ENCODE results near the gene PJA1.

PJA1 gene

DNA sequence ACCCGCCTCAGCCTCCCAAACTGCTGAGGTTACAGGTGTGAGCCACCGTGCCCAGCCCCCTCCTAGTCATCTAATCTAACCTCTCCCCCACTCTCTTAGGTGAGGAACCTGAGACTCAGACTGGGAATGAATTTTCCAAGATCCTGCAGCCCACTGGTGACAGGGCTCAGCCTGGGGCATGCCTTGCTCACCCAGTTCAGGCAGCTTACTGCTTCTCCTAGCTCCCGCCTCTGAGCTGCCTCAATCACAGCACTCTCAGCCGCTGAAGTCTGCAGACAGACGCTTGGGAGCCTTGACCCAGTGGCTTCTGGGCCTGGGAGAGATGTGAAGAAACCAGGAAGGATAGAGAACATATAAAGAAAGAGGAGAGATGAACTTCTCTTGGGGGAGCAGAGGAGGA, 24.4 kb downstream of the PJA1 start:
- DNase-seq, result no peak

DNA sequence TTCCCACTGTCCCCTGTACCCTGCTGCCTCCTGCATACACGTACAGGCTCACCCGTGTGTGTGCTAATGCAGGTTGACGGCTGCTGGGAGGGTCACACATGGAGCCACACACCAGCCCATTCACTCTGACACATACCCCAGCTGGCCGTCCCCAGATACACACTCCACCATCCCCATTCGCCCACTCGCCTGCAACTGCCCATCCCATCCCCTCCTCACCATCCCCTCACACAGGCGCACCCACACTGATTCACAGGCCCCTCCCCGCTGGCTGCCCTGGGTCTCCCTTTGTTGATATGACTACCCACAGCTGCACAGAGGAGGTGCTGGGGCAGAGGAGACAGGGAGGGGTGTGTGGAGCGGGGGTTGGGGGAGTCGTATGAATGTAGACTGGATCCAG, 25.7 kb downstream of the PJA1 start:
- DNase-seq, result no peak

DNA sequence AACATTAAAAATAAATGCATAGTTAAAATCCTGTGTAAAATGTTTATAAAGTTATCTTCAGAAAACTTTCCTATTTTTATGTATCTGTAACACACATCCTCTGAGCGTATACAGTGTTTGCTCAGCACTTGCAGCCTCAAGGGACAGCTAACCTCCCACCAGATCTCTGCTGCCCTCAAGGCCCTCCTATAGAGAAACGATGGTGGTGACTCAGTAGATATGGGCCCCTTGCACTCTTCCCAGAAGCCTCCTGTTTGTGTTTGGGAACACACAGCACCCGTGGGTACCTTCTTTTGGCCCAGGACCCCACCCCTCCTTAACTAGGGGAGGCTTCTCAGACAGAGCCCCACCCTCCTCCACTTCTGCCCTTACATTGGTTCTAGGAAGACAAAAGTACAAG, 26.7 kb downstream of the PJA1 start:
- DNase-seq, result no peak

DNA sequence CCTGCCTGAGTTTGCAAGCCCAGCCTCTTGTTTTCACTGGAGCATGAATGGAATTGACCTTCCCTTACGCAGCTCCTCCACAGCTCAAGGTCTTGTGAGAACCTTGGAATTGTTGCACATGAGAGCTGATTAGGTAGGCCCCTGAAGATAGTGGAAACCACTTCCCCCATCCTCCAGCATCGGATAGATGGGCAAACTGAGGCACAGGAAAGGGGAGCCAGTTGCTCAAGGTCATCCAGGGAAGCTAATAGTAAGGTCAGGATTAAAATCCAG, 27.2 kb downstream of the PJA1 start:
- no peak for DNase-seq

DNA sequence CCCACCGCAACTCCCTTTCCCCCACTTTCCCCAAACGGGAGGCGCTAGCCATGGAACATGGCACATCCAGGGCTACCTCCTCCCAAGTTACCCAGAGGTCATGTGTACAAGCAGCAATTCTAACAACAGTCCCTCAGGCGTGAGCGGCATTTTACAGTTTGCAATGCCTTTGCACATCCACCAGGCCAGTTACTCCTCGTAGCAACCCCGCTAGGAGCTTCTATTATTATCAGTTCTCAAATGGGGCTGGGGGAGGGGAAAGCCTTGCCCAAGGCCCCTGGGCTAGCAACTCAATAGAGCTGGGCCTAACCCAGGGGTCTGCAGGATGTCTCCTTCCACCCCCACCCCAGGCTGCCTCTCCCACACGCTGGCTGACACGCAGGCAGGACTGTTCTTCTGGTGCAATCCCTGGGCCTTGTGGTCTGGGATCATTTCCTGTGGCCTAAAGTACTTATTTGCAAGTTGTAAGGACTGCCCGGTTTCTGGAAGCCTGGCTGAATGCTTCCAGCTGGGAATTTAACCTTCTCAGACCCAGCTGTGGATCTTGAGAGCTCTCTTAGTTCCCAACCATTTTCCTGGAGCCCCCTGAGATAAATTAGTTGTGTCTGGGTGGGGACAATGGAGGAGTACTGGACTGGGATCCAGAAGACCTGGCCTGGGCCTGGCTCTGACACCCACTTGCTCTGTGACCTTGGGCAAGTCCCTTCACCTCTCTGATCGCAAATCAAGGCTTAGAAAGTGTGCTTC, 27.7 kb downstream of the PJA1 start:
- no peak for DNase-seq

DNA sequence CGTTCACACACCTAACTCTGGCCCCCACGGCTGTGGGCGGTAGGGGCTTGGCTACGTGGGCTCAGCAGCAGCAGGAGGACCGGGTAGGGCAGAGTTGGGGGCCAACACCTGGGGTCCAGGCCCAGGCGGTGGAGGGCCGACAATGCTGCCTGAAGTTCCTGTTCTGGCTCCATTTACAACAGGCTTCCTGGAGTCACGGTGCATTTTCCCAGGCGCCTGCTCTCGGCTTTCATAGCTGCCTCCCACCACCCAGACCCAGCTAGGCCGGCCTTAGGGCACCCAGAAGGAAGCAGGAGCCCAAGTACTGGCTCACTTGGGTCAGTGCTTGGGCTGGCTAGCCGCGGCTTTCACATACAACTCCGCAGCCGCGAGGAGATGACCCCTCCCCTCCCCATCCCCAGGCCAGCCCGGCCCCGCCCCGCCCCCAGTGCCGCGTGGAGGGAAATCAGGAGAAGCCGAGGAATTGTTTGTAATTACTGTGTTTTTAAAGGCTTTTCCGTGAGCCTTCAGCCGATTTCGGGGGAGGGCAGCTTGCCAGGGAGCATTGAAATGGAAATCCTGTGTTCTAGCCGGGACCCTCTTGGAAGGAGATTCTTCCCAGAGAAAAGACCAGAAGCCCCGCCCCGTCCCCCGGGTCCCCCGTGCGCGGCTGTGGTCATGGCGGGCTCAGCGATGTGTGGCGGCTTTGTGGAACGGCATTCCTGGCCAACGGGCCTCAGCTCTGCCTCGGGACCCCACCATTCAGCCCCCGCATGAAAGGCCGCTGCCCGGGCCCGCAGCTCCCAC, 28.5 kb downstream of the PJA1 start:
- DNase-seq, result no peak

DNA sequence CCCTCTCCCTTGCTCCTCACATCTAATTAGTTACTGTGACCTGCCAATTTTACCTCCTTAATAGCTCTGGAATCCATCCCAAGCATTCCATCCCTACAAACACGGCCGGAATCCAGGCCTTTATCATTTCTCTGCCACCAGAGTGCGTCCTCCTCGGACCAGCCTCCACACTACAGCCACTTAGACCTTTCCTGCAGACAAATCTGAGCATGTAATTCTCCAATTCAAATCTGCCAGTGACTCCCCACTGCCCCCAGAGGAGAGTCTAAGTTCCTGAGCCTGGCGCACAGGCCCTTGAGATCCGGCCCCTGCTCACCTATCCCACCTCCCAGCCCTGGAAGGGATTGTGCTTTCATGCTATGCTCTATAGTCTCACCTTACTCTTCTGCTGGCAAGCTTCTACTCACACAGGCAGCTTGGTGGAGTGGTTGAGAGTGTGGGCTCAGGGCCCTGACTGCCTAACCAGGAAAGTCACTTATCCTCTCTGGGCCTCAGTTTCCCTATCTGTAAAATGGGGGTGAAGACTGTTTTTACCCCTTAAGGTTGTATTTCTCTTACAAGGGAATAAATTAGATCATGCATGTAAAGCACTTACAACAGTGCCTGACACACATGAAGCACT, 31.2 kb downstream of the PJA1 start:
- DNase-seq, result no peak

DNA sequence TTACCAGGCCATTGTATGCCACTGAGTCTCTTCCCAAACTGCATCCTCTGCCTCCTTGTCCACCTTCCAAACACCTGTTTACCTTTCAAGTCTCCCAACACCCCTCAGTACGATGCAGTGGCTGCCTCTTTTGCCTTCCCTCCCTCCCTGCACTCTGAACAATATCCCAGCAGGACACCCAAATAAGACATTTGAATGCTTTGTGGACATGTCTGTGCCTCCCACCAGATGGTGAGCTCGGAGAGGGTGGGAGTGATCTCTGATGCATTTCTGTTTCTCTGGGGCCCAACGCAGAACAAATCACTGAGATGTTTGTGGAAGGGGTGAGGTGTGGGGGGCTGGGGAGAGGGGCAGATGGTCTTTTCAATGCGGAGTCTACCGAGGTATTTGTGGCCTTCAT, 33.4 kb downstream of the PJA1 start:
- peak; percentile 57 for DNase-seq

DNA sequence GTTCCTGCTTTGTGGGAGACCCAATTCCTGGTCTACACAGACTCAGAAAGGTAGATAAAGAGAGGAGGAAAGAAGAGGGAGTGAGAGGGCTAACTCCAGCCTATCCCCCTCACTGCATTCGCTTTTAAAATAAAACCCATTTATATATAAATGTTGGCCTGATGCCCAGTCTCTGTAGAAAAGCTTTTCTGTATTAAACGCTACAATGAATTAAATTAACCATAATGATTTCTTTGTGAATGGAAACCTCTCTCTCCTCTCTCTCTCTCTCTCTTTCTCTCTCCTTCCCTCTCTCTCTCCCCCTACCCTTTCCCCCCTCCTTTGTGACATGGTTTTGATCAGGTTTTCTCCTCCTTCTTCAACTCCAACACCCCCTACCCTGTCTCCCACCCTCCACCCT, 34.8 kb downstream of the PJA1 start:
- DNase-seq, result peak; percentile 39

DNA sequence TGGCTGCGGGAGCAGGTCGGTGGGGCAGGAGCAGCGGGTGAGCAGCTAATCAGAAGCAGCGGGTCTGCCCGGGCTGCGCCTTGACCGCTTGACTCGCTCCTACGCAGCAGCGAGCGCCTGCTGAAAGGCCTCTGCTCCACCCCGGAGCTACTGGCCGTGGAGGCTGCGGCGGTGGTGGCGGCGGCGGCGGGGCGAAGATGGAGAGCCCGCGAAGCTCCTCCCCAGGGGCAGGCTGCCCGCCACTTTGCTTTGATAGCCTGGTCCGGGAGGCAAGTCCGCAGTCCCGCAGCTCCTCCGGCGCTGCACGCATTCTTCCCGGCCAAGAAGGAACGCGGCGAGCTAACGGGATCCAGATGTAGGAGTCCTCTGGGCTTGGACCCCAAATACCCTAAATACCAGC, 36.7 kb downstream of the PJA1 start:
- no peak for DNase-seq

DNA sequence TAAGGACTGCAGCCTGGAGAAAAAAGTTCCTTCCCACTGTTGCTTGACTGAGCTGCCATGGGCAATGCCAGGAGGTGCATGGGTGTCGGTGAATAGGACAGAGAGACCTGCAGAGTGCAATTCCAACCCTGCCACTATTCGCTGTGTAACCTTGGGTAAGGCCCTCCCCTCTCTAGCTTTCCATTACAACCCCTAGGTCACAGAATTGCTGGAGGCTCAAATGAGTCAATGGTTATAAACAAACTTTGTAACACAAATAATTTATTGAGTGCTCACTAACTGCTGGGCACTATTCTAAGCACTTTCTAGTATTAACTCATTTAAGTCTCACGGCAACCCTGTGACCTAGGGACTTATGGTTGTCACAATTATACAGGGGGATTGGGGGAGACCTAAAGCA, 37.8 kb downstream of the PJA1 start:
- no peak for DNase-seq

DNA sequence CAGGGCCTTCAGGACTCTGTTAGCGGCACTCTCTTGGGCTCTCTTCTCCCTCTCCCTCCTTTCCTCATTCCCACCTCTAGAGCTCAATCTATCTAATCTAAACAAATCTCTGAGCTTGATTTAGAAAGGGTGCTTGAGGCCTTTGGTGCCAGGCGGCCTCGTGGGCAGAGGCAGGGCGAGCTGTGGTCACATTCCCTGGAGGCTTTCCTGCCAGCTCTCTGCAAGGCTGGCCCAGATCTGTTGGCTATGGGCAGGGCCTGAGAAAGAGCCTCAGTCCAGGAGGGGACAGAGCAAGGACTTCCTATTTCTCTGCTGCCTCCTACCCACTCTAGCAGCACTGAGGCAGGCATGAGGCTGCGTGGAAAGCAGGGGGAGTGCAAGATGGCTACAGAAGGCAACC, 38.6 kb downstream of the PJA1 start:
- DNase-seq, result no peak

DNA sequence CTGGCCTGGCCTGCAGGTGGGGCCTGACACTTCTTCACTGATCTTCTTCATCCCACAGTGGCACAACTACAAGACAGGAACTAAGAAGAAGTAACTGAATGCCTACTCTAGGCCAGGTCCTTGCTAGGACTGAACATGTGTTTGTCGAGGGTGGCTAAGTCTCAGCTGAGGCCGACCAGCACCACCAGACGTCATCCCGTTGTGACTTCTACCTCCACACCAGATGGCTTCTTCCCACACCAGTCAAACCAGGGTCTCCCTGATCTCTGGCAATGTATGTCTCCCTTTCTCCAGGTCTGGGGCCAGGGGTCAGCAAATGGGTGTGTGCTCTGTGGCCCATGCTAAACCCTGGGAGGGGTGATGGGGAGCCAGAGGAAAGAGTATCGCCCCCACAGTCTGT, 40.2 kb downstream of the PJA1 start:
- DNase-seq, result no peak

DNA sequence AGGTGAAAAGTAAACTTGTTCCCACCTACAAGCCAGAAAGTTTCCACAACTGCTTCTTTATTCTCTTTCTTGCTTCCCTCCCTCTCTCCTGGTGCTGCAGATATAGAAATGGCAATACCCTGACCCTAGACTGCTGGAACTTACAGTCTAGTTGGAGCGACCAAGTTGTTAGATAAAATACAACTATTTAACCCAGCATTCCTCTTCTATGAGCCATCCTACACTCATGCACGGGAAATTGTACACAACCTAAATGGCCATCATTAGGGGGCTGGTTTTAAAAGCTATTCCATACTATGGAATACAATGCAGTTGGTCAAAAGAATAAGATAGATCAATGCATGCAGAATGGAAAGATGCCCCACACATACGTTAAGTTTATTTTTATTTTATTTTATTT, 41.1 kb downstream of the PJA1 start:
- no peak for DNase-seq

DNA sequence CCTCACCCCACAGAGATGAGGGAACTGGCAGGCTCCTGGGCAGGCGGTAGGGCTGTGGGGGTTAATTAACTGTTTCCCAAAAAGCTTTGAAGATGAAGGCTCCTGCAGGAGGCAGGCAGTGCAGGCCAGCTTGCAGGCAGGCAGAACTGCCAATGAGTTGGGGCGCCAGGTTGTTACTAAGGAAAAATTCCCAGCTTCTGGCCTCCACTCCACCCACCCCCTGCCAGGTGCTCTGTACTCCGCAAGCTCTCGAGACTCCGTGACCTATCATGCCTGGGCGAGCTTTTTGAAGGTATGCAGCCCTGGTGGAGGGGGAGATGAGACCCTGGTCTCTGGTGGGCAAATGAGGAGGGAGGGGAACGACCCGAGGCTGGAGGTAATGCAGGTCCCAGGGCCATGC, 41.8 kb downstream of the PJA1 start:
- DNase-seq, result no peak

DNA sequence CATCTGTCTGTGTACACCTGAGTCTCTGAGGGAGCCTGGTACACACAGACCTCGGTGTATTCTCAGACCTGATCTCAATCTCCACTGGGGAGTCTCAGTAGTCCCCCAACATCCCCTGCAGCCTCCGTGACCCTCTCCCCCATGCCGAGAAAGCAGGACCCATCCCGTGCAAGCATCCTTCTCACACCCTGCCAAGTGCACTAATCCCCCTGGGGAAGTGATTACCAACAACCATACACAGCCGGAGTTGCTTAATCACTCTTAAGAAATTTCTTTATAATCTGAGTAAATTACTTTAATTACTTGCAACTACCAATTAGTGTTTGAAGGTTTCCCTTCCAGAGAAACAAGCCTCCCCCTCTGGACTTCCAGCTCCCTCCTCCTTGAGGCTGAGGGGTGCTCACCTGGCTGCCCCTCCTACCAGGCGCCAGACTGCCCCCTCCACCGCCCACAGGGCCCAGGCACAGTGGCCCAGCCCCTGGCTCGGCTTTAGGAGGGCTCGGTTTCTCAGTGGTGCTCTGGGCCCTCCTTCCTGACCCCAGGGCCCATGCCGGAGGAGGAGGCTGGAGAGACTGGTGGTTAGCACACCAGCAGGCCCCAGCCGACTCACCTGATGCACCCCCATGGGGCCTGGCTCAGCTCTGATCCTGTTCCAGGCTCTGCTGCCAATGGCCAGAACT, 43.8 kb downstream of the PJA1 start:
- DNase-seq, result no peak

DNA sequence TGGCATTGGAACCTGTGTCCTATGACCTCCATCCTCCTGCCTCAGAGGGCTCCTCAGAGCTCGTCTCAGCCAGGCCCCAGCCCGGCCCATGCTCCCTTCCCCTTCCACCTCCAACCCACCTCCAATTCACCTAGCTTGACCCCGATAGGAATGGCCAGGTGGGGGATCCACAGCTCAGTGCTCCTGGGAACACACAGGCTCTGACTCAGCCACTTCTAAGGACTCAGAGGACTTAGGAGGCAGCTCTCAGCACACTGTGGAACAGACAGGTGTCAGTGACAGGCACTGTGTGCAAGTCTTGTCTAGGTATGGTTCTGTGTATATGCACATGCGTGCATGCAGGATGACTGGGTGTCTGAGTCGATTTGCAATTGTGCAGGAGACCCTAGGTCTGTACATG, 44.8 kb downstream of the PJA1 start:
- DNase-seq, result no peak

DNA sequence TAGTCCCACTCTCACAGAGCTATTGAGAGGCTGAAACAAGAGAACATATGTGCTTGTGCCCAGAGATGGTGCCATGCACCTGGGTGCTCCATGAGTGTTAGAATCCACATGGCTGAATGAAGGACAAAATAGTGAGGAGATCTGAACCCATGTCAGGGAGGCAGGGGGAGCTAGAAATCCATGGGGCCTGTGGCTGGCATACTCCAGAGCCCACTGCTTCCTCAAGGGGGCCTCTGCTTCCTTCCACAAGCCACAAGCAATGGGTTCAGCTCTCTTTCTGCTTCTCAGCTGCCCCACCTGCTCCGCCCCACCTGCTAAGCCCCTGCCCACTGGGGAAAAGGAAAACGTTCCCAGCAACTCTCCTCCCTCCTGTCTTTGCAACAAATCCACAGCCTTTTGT, 46.1 kb downstream of the PJA1 start:
- DNase-seq, result no peak

DNA sequence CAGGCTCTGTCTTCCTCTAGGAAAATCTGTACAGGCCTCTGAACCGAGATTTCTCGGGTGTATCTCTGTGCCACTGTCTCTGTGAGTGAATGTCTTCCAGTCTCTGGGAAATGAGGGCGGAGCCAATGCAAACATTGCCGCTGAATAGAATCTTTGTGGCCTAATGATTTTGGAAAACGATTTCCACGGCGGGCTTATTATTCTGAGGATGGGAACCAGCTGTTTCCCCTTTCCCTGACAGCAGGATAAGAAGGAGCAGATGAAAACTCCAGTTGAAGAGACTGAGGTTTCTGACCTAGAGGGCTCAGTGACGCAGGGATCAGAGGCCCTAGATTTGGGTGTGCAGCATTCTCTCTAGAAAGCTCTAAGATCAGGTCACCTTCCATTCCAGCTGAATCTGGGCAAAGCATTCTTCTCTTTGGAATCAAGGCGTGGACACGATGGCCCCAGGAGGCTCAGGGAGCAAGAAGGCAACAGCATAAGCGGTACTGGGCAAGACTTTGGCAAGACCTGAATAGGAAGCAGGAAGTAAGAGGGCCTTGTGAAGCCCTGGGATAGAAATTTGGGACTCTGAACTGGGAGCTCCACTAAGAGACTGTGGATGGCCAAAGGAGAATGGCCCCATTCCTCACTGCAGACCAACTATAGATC, 47.3 kb downstream of the PJA1 start:
- no peak for DNase-seq

DNA sequence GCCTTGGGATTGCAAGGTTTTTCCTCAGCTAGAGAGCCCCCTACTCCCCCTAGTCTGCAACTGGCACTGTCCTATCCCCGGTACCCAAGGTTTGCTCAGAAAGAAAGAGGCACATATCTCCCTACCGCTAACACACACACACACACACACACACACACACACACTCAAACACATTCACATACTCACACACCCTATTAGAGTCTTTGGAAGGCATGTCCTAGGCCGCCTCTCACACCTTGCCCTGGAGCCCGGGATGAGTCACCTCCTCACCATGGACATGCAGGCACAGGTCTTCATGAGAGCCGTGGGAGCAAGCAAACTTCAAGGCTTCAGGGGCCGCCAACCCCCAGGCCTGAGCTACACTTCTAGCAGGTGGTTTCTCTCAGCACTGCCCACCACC, 49.2 kb downstream of the PJA1 start:
- DNase-seq, result no peak

DNA sequence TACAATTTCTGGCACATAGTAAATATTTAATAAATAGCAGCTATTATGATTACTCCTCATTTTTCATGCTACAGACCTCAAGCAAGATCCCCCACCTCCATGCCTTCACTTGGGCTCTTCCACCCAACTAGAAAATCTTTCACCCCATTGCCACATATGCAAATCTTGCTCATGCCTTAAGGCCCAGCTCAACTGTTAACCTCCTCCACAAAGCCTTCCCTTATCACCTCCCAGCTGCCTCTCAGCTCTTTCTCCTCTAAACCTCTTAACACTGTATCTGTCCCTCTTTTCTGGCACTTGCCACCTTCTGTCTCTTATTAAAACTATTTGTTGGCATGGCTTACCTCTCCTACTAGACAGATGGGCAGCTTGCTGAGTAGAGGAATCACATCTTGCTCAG, 51.5 kb downstream of the PJA1 start:
- no peak for DNase-seq
